Gastrocnemius medialis (tissue), 4 donors: ENCODE measurements around the gene TTC39C.

ENCODE experiments used
- POLR2A ChIP-seq, 2 donors: fragments of 450-650 bp; IDR thresholded peaks; one replicate each; pipeline ENCODE4 v1.6.1; 2017; ENCODE audit warnings: antibody characterized with exemption in 2 of 2, mild to moderate bottlenecking in 2 of 2, moderate library complexity in 2 of 2
- TF ChIP-seq, protein P1 (sequence below), 5 experiments: fragments of 450-650 bp in 3 of 5; fragments of 200-600 bp in 2 of 5; sonication (generic) in 2 of 5; IDR thresholded peaks in 4 of 5; conservative IDR thresholded peaks in 1 of 5; 1 replicate in 4 of 5; 2 replicates in 1 of 5; pipeline ENCODE4 v1.5.1; 2016 to 2019; ENCODE audit warnings: antibody characterized with exemption in 5 of 5, mild to moderate bottlenecking in 3 of 5, moderate library complexity in 3 of 5

DNA sequence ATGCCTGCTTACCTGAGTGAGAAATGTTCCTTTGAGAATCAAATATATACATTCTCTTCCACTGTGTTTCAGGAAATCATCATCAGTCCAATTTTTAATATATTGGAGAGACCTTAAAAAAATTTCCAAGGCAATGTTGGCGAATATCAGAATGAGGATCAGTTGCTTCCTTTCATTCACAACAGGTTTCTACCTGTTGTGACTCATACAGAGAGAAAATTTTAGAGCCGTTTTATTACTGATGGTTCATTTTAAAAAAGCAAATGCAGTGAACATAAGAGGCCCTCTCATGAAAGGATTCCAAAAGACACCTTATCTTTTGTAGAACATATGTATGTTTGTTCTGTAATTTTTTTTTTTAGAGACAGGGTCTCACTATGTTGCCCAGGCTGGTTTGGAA, 42.0 kb downstream of the TTC39C start:
- TF ChIP-seq, protein P1, sequence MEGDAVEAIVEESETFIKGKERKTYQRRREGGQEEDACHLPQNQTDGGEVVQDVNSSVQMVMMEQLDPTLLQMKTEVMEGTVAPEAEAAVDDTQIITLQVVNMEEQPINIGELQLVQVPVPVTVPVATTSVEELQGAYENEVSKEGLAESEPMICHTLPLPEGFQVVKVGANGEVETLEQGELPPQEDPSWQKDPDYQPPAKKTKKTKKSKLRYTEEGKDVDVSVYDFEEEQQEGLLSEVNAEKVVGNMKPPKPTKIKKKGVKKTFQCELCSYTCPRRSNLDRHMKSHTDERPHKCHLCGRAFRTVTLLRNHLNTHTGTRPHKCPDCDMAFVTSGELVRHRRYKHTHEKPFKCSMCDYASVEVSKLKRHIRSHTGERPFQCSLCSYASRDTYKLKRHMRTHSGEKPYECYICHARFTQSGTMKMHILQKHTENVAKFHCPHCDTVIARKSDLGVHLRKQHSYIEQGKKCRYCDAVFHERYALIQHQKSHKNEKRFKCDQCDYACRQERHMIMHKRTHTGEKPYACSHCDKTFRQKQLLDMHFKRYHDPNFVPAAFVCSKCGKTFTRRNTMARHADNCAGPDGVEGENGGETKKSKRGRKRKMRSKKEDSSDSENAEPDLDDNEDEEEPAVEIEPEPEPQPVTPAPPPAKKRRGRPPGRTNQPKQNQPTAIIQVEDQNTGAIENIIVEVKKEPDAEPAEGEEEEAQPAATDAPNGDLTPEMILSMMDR (IDR thresholded peaks at IDR 0.05 in 4 of 5, conservative IDR thresholded peaks at IDR 0.05 in 1 of 5): no peak
- TF ChIP-seq POLR2A (IDR thresholded peaks at IDR 0.05): no peak
